ENCODE data around the gene FAM174C.

FAM174C gene

DNA sequence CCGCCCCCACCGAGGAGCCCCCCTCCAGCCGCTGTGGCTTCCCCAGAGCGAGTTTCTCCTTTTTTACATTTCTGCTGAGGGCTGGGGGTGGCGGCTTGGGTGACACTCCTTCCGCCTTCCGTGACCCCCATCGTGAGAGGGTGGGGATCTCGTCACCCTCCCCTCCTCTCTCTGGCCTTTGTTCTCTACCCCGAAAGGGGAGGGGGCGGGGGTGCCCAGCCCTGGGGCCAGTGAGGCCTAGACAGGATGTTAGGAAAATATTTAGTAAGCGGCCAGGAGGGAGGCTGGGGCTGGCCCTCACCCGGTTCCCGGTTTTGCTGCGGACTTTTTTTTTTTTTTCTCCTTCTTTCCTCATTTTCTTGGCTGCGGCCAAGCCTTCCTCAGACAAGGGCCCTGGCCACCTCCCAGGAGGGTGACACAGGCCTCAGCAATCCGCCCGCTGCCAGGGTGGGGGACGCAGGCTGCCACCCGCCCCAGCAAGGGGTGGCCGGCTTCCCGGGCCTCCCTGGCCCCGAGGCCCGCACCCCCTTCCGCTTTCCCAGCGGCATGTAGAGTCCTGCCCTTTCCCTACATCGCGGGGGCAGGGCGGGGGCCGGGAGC lies 23.0 kb upstream of the FAM174C start:
- peak overlapping the region; percentile 89 to 99 (median 98) for H3K9ac ChIP-seq
- no peaks in the 10 kb centered on the region for H3K27me3 ChIP-seq
- H4K20me1 ChIP-seq = peaks cover 52 to 75% (median 64%) of the 10 kb centered on the region in 11 experiments
- peak overlapping the region; percentile 93 to 97 (median 95) for H3K27ac ChIP-seq
- H3K4me3 ChIP-seq = peak overlapping the region; percentile 92 to 100 (median 99)
- H3K9me3 ChIP-seq (replicated peaks in 1 of 11) = peaks cover 0 to 5% (median 0%) of the 10 kb centered on the region in 11 experiments; a peak in 6 of 22 replicates
- peaks cover 48 to 55% (median 50%) of the 10 kb centered on the region in 10 experiments for H3K4me1 ChIP-seq
- no peak for TF ChIP-seq Cebpa-rat (IDR thresholded peaks at IDR 0.05)
- peaks cover 60 to 65% (median 63%) of the 10 kb centered on the region in 11 experiments for H3K36me3 ChIP-seq
- H3K4me2 ChIP-seq = peak overlapping the region; percentile 95 to 100 (median 98)

DNA sequence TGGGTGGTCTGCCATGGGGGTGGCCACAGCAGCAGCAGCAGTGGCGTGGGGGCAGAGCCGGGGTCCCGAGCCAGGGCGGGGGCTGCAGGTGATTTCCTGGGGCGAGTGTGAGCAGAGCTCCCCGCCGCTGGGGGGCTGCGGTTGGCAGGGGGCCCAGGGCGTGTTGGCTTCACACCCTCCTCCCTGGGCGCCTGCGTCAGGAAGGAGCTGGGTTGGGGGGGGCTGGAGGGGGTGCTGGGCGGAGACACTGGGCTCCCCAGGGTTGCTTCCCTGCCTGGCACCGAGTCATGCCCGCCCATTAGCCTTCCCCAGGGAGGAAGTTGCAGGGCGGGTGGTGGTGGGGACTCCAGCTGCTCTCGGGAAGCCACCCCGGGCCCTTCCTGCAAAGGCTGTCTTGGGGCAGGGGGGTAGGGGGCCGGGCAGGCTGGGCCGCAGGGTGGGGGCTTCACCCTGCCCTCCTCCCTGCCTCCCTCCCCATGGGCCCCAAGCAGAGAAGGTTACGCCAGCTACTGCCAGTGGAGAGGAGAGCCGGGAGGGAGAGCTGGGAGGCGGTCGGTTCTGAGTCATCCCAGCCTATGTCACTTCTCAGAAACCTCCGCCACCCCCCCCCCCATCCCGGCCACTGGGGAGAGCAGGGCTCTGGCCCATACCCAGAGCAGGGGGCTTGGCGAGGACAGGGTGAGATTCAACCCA lies 22.4 kb upstream of the FAM174C start:
- H3K27ac ChIP-seq = peak overlapping the region; percentile 93 to 97 (median 95)
- H3K27me3 ChIP-seq = no peaks in the 10 kb centered on the region
- peak overlapping the region; percentile 89 to 99 (median 98) for H3K9ac ChIP-seq
- H3K9me3 ChIP-seq (replicated peaks in 1 of 11) = peaks cover 0 to 5% (median 0%) of the 10 kb centered on the region in 11 experiments; a peak in 6 of 22 replicates
- peaks cover 48 to 55% (median 50%) of the 10 kb centered on the region in 10 experiments for H3K4me1 ChIP-seq
- TF ChIP-seq Cebpa-rat (IDR thresholded peaks at IDR 0.05) = no peak
- H3K4me3 ChIP-seq = peak overlapping the region; percentile 92 to 100 (median 99)
- peak overlapping the region; percentile 98 to 100 (median 100) for H3K4me2 ChIP-seq
- H3K36me3 ChIP-seq = peaks cover 65 to 71% (median 70%) of the 10 kb centered on the region in 11 experiments
- peaks cover 58 to 81% (median 70%) of the 10 kb centered on the region in 11 experiments for H4K20me1 ChIP-seq

DNA sequence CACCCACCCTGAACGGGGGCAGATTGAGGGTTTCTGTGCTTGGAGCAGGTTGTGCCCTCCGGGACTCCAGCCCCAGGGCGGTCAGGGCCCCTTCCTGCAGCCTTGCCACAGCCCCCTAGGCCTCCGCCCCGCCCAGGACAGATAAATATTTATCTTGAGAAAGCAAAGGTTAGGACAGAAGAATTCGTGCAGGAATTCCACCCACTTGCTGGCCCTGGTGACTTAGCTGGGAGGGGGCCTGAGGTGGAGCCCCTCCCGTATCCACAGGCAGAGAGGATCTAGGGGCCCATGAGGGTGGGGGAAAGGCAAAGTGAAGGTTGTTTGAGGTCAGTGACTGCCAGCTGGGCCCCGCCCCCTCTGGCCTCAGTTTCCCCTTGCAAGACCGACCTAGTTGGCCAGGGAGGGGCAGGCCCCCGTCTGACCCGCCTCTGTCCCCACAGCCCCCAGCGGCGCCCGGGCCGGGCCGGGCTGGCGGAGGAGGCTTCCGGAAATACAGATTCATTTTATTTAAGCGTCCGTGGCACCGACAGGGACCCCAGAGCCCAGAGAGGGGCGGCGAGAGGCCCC lies 21.7 kb upstream of the FAM174C start:
- Histone ChIP-seq H3K27ac (peak overlapping the region; percentile 93 to 97 (median 95)), H3K27me3 (no peaks in the 10 kb centered on the region), H3K9ac (peak overlapping the region; percentile 82 to 99 (median 96)), H3K9me3 (replicated peaks in 1 of 11) (peaks cover 0 to 5% (median 0%) of the 10 kb centered on the region in 11 experiments; a peak in 6 of 22 replicates), H3K4me1 (peaks cover 51 to 57% (median 53%) of the 10 kb centered on the region in 10 experiments), H4K20me1 (peaks cover 63 to 88% (median 76%) of the 10 kb centered on the region in 11 experiments), H3K36me3 (peaks cover 65 to 76% (median 74%) of the 10 kb centered on the region in 11 experiments), H3K4me3 (peak overlapping the region; percentile 92 to 100 (median 99)), H3K4me2 (peak overlapping the region; percentile 98 to 100 (median 100))
- TF ChIP-seq Cebpa-rat (IDR thresholded peaks at IDR 0.05) = no peak

DNA sequence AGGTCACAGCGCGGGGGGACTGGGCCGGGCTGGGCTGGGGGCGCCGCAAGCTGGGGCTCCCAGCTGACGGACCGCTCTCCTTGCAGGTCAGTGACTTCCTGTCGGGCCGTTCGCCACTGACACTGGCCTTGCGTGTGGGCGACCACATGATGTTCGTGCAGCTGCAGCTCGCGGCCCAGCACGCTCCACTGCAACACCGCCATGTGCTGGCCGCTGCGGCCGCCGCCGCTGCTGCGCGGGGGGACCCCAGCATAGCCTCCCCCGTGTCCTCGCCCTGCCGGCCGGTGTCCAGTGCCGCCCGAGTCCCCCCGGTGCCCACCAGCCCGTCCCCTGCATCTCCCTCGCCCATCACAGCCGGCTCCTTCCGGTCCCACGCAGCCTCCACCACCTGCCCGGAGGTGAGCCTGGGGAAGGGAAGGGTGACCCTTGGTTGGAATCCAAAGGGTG lies 21.2 kb upstream of the FAM174C start:
- TF ChIP-seq Cebpa-rat (IDR thresholded peaks at IDR 0.05) = no peak
- peaks cover 55 to 63% (median 58%) of the 10 kb centered on the region in 10 experiments for H3K4me1 ChIP-seq
- H4K20me1 ChIP-seq = peaks cover 63 to 93% (median 80%) of the 10 kb centered on the region in 11 experiments
- H3K36me3 ChIP-seq = peaks cover 65 to 76% (median 74%) of the 10 kb centered on the region in 11 experiments
- peak overlapping the region; percentile 93 to 97 (median 95) for H3K27ac ChIP-seq
- no peaks in the 10 kb centered on the region for H3K27me3 ChIP-seq
- H3K9ac ChIP-seq = peak overlapping the region; percentile 82 to 99 (median 96)
- peak overlapping the region; percentile 98 to 100 (median 100) for H3K4me2 ChIP-seq
- H3K9me3 ChIP-seq (replicated peaks in 1 of 11) = peaks cover 0 to 5% (median 0%) of the 10 kb centered on the region in 11 experiments; a peak in 6 of 22 replicates
- peak overlapping the region; percentile 92 to 100 (median 99) for H3K4me3 ChIP-seq

DNA sequence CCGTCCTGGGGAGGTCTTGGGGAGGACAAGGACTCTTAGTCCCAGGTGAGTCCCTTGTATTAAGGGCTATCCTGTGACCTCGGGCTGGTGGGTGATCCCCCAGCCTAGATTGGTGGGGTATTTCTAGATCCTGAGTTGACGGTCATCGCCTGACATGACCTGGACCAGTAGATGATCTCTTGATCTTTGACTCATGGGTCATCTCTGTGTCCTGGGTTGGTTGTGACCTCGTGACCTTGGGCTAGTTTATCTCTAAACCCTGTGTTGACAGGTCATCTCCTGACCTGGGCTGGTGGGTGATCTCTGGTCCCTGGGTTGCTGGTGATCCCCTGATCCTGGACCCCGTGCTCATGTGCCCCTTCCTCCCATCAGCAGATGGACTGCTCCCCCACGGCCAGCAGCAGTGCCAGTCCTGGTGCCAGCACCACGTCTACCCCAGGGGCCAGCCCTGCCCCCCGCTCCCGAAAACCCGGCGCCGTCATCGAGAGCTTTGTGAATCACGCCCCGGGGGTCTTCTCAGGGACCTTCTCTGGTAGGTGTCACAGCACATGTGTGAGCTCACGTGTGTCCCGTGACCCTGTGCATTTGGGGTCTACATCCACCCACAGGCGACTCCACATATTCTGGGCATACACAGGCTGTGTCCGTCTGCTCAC lies 20.7 kb upstream of the FAM174C start:
- TF ChIP-seq Cebpa-rat (IDR thresholded peaks at IDR 0.05) = no peak
- peaks cover 65 to 76% (median 74%) of the 10 kb centered on the region in 11 experiments for H3K36me3 ChIP-seq
- peak overlapping the region in 9 of 10 experiments; percentile 26 to 100 (median 99); a peak in 16 of 20 replicates for H3K4me3 ChIP-seq
- peaks cover 63 to 98% (median 80%) of the 10 kb centered on the region in 11 experiments for H4K20me1 ChIP-seq
- H3K4me2 ChIP-seq = peak overlapping the region; percentile 98 to 100 (median 100)
- H3K27ac ChIP-seq = peak overlapping the region; percentile 93 to 97 (median 95); a peak in 20 of 22 replicates
- peaks cover 0 to 5% (median 0%) of the 10 kb centered on the region in 11 experiments; a peak in 6 of 22 replicates for H3K9me3 ChIP-seq (replicated peaks in 1 of 11)
- H3K27me3 ChIP-seq = no peaks in the 10 kb centered on the region
- H3K9ac ChIP-seq = peak overlapping the region; percentile 82 to 99 (median 96); a peak in 21 of 22 replicates
- peaks cover 61 to 68% (median 64%) of the 10 kb centered on the region in 10 experiments for H3K4me1 ChIP-seq

DNA sequence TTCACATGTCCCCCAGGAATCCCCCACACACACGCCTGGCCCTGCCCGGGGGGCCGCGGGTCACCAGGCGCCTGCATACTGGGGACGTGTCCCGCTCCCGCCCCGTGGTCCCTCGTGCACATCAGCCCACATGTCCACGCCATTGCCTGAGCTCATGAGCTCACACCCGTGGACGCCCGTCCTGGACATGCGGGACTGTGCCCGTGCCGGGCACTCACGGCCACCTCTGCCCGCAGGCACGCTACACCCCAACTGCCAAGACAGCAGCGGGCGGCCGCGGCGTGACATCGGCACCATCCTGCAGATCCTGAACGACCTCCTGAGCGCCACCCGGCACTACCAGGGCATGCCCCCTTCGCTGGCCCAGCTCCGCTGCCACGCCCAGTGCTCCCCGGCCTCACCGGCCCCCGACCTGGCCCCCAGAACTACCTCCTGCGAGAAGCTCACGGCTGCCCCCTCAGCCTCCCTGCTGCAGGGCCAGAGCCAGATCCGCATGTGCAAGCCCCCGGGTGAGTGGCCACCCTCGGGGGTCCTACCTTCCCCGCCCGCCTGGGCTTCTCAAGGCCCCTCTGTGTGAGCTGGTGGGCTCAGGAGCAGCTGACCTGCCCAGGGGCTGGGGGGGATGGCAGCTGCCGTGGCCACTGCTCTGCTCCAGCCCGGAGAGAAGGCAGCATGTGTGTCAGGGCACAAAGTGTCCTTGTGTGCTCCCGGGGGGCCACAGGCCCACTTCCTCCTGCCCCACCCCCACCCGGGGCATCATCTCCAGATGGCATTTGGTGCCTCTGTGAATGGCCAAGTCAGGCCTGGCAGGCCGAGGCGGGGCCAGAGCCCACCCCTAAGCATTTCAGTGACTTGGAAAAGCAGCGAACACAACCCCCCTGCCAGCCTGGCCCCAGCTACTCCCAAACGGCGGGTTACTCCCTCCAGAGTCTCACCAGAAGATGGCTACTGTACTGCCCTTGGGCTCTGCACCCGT lies 19.9 kb upstream of the FAM174C start:
- Histone ChIP-seq H3K9me3 (replicated peaks in 1 of 11) (peaks cover 0 to under 1% (median 0%) of the 10 kb centered on the region in 11 experiments; a peak in 2 of 22 replicates), H3K36me3 (peaks cover 57 to 68% (median 66%) of the 10 kb centered on the region in 11 experiments), H3K27ac (peak overlapping the region; percentile 29 to 97 (median 95); a peak in 21 of 22 replicates), H4K20me1 (peaks cover 54 to 98% (median 77%) of the 10 kb centered on the region in 11 experiments), H3K4me1 (peaks cover 69 to 76% (median 72%) of the 10 kb centered on the region in 10 experiments), H3K27me3 (no peaks in the 10 kb centered on the region), H3K4me3 (peak overlapping the region; percentile 7 to 100 (median 94); a peak in 17 of 20 replicates), H3K9ac (peak overlapping the region; percentile 82 to 99 (median 96)), H3K4me2 (peak overlapping the region; percentile 98 to 100 (median 100))
- no peak for TF ChIP-seq Cebpa-rat (IDR thresholded peaks at IDR 0.05)

Data from BLaER1 treated with 17β-estradiol and CSF1 and Interleukin-3, amounts not matched to agents 10 nM and 100 nM (cell line).